CD4-positive, CD25-positive, alpha-beta regulatory T cell (primary cell): ENCODE measurements around the gene BICRA. TPM values are rescaled to one million over a fixed set of nuclear protein-coding genes. Genes with fewer than 3 reads are reported as not detected.
"Not testable (repeated sequence)": the region's sequence is repeated elsewhere in the genome, so short reads cannot be mapped to it uniquely, and the experiment has no call there.

Experiments used
- ATAC-seq, 2 donors: fragments of 150-1000 bp; cut with Tn5 transposase; one replicate each; pipeline ENCODE4 v1.10.0; 2021; ENCODE audit warnings: low read depth in 2 of 2, moderate number of reproducible peaks in 2 of 2, moderate library complexity in 1 of 2
- DNase-seq, 3 donors: peaks; one replicate each; pipeline versions ENCODE4 v3.0.0 to v3.0.0-alpha.2; 2012 to 2022; ENCODE audit warnings: mixed read lengths in 1 of 3
- H3K27ac ChIP-seq: one replicate; pipeline ENCODE4 v1.7.0; 2013; ENCODE audit warnings: mild to moderate bottlenecking, low read length; ENCODE audit not compliant: insufficient read depth, poor library complexity, severe bottlenecking
- H3K27me3 ChIP-seq: one replicate; pipeline ENCODE4 v1.7.0; 2013; ENCODE audit warnings: low read length; ENCODE audit not compliant: control insufficient read depth, insufficient read depth
- H3K36me3 ChIP-seq: one replicate; pipeline ENCODE4 v1.7.0; 2013; ENCODE audit warnings: mild to moderate bottlenecking, low read length, moderate library complexity; ENCODE audit not compliant: control insufficient read depth, insufficient read depth
- H3K4me1 ChIP-seq: 2 replicates; pipeline ENCODE4 v1.7.0; 2013; ENCODE audit warnings: mild to moderate bottlenecking, low read length; ENCODE audit not compliant: insufficient read depth, control insufficient read depth, poor library complexity, severe bottlenecking
- H3K4me3 ChIP-seq: one replicate; pipeline ENCODE4 v1.7.0; 2013; ENCODE audit warnings: low read depth, mild to moderate bottlenecking, low read length, moderate library complexity
- H3K9me3 ChIP-seq, 2 experiments: 1 replicate in 1 of 2; 2 replicates in 1 of 2; pipeline ENCODE4 v1.7.0; 2013; ENCODE audit warnings: low read length in 2 of 2, mild to moderate bottlenecking in 1 of 2, moderate library complexity in 1 of 2; ENCODE audit not compliant: control insufficient read depth in 2 of 2
- H3K27ac Mint-ChIP-seq, 3 donors: one replicate each; pipeline ENCODE4 v1.8.0; 2020 to 2022; ENCODE audit warnings: mild to moderate bottlenecking in 3 of 3, mixed read lengths in 3 of 3, moderate library complexity in 2 of 3
- H3K27me3 Mint-ChIP-seq: one replicate; pipeline ENCODE4 v1.8.0; 2022; ENCODE audit warnings: mild to moderate bottlenecking, mixed read lengths
- H3K36me3 Mint-ChIP-seq: one replicate; pipeline ENCODE4 v1.8.0; 2020; ENCODE audit warnings: mixed read lengths
- H3K4me1 Mint-ChIP-seq, 4 donors: one replicate each; pipeline ENCODE4 v1.8.0; 2020 to 2022; ENCODE audit warnings: mixed read lengths in 4 of 4, mild to moderate bottlenecking in 1 of 4
- H3K4me3 Mint-ChIP-seq, 4 donors: one replicate each; pipeline ENCODE4 v1.8.0; 2020 to 2022; ENCODE audit warnings: mild to moderate bottlenecking in 4 of 4, mixed read lengths in 4 of 4, moderate library complexity in 3 of 4
- H3K9me3 Mint-ChIP-seq, 7 donors: one replicate each; pipeline ENCODE4 v1.8.0; 2020 to 2022; ENCODE audit warnings: mixed read lengths in 7 of 7, mild to moderate bottlenecking in 3 of 7, moderate library complexity in 2 of 7
- polyA plus RNA-seq, 4 donors: library from polyadenylated mRNA; unstranded; fragments of 300-500 nt; fragmentation: Illumina TruSeq; gene quantifications; one replicate each; pipeline ENCODE4 v1.2.3, GENCODE V29; 2021
- total RNA-seq: library from RNA; stranded (reverse); gene quantifications from one replicate; pipeline ENCODE4 v1.2.3, GENCODE V29; 2022

Gene BICRA
- total and polyA plus RNA-seq, 5 donors from 2014 or later: 0.25 to 43.8 (median 0.52) TPM

DNA sequence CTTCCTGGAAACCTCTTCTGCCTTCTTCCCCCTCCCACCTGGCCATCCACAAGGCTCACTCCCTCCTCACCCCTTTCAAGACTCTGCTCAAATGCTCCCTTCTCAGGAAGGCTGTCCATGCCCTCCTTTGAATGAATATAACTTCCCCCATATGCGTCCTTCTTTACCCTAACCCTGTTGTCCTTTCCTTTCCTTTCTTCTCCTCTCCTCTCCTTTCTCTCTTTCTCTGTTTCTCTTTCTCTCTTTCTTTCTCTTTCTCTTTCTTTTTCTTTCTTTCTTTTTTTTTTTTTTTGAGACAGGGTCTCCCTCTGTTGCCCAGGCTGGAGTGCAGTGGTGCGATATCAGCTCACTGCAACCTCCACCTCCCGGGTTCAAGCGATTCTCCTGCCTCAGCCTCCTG, 119.4 kb downstream of the BICRA start:
- ATAC-seq, H3K4me3 Mint-ChIP-seq, DNase-seq, H3K4me3 ChIP-seq, H3K9me3 Mint-ChIP-seq, H3K36me3 ChIP-seq, H3K27ac ChIP-seq, H3K9me3 ChIP-seq, H3K27me3 ChIP-seq, H3K27ac Mint-ChIP-seq, H3K36me3 Mint-ChIP-seq: not testable (repeated sequence)
- peaks cover 46% of the 10 kb centered on the region for H3K27me3 Mint-ChIP-seq
- H3K4me1 ChIP-seq: peaks cover 14% of the 10 kb centered on the region
- peaks cover 0 to 21% (median 9%) of the 10 kb centered on the region in 4 donors for H3K4me1 Mint-ChIP-seq

DNA sequence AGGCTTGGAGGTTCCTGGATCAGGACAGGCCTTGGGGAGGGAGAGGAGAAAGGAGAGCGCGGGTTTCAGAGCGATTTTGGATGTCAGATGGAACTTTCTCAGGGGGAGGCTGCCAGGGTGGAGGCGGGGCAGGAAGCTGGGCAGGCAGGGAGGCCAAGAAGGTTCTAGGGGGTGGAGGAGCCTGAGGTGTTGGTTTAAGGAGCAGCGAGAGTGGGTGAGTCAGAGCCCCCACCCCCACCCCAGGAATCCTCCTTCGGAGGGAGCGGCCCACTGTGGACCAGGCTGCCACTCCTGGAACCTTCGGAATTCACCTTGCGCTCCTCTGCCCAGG, 120.5 kb downstream of the BICRA start:
- Histone ChIP-seq H3K27me3 (peaks cover 4% of the 10 kb centered on the region), H3K9me3 (no peaks in the 10 kb centered on the region), H3K4me3 (no peak overlapping the region), H3K36me3 (no peaks in the 10 kb centered on the region), H3K4me1 (peaks cover 14% of the 10 kb centered on the region), H3K27ac (no peak overlapping the region)
- ATAC-seq: no peak
- H3K4me3 Mint-ChIP-seq: peak overlapping the region in 1 of 4 donors; percentile 66
- H3K27me3 Mint-ChIP-seq: peaks cover 53% of the 10 kb centered on the region
- peaks cover 0 to 3% (median 0%) of the 10 kb centered on the region in 7 donors for H3K9me3 Mint-ChIP-seq
- peaks cover 0 to 21% (median 9%) of the 10 kb centered on the region in 4 donors for H3K4me1 Mint-ChIP-seq
- H3K27ac Mint-ChIP-seq: no peak overlapping the region
- DNase-seq: no peak
- no peaks in the 10 kb centered on the region for H3K36me3 Mint-ChIP-seq

DNA sequence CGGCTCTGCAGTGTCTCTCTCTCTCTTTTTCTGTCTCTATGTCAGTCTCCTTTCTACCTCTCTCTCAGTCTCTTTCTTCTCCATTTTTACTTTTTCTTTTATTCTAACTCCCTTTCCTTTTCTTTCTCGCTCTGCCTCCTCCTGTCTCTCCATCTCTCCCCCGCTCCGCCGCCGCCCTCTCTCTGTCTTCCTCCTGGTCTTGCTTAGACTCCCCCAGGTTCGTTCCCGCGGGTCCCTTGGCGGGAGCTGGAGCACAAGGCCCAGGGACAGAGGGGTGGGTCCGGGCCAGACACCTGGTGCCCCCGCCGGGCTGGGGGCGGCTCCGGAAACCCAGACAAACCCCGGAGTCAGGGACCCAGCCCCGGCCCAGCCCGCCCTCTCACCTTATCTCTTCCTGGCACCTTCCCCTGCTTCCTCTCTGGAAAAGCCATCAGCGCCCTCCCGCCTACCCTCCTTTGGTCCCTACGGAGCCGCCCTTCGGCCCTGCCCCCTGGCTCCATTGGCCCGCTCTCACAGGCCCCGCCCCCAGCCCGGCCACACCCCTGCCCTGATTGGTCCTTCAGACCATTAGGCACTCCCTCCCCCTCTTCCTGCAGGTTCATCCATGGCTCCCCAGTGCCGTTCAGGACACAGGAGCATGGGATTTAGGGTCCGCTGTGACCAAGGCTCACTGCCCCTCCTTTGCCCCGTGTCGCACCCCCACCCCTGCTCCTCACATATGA, 121.0 kb downstream of the BICRA start:
- Histone ChIP-seq H3K4me3 (no peak overlapping the region), H3K27ac (no peak overlapping the region), H3K27me3 (peaks cover 4% of the 10 kb centered on the region), H3K4me1 (peaks cover 14% of the 10 kb centered on the region), H3K9me3 (no peaks in the 10 kb centered on the region), H3K36me3 (no peaks in the 10 kb centered on the region)
- Mint-ChIP-seq H3K4me1 (peaks cover 0 to 21% (median 9%) of the 10 kb centered on the region in 4 donors), H3K9me3 (peaks cover 0 to 3% (median 0%) of the 10 kb centered on the region in 7 donors), H3K27ac (no peak overlapping the region), H3K27me3 (peaks cover 53% of the 10 kb centered on the region), H3K4me3 (peak overlapping the region in 3 of 4 donors; percentile 41 to 66 (median 61)), H3K36me3 (no peaks in the 10 kb centered on the region)
- DNase-seq: peak in 1 of 3 donors; percentile 35
- ATAC-seq: no peak

DNA sequence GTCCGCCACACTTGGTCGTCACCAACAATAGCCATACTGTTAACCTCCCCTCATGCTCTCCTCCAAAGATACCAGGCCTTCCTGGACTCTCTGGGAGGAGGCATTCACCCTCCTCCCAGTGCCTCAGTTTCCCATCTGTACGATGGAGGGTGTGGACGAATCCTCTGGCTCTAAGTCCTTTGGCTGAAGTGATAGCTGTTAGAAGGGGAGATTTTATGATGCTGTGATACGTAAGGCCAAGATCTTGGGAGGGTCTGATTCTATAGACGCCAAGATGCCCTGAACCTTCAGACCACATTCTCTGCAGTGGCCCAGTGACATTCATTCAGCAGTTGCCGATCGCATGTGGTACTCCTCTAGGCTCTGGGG, 121.6 kb downstream of the BICRA start:
- ATAC-seq: no peak
- H3K27me3 ChIP-seq: peaks cover 4% of the 10 kb centered on the region

GRCh38 chr19:47730910-47731309, 122.0 kb downstream of the BICRA start:
- Histone ChIP-seq H3K9me3 (no peaks in the 10 kb centered on the region), H3K4me1 (peaks cover 14% of the 10 kb centered on the region), H3K36me3 (no peaks in the 10 kb centered on the region), H3K27me3 (peaks cover 4% of the 10 kb centered on the region), H3K27ac (no peak overlapping the region), H3K4me3 (no peak overlapping the region)
- DNase-seq: no peak
- H3K27me3 Mint-ChIP-seq: peaks cover 53% of the 10 kb centered on the region
- peaks cover 0 to 3% (median 0%) of the 10 kb centered on the region in 7 donors for H3K9me3 Mint-ChIP-seq
- peaks cover 0 to 21% (median 9%) of the 10 kb centered on the region in 4 donors for H3K4me1 Mint-ChIP-seq
- no peaks in the 10 kb centered on the region for H3K36me3 Mint-ChIP-seq
- H3K4me3 Mint-ChIP-seq: no peak overlapping the region
- ATAC-seq: no peak
- H3K27ac Mint-ChIP-seq: no peak overlapping the region

More for the DNA sequence above, 121.6 kb downstream of the BICRA start:
- Histone ChIP-seq H3K36me3 (no peaks in the 10 kb centered on the region), H3K27ac (no peak overlapping the region), H3K4me3 (no peak overlapping the region), H3K9me3 (no peaks in the 10 kb centered on the region), H3K4me1 (peaks cover 14% of the 10 kb centered on the region)
- peaks cover 53% of the 10 kb centered on the region for H3K27me3 Mint-ChIP-seq
- H3K27ac Mint-ChIP-seq: no peak overlapping the region
- H3K4me3 Mint-ChIP-seq: peak overlapping the region in 1 of 4 donors; percentile 61
- peaks cover 0 to 3% (median 0%) of the 10 kb centered on the region in 7 donors for H3K9me3 Mint-ChIP-seq
- H3K4me1 Mint-ChIP-seq: peaks cover 0 to 21% (median 9%) of the 10 kb centered on the region in 4 donors
- DNase-seq: no peak
- H3K36me3 Mint-ChIP-seq: no peaks in the 10 kb centered on the region

DNA sequence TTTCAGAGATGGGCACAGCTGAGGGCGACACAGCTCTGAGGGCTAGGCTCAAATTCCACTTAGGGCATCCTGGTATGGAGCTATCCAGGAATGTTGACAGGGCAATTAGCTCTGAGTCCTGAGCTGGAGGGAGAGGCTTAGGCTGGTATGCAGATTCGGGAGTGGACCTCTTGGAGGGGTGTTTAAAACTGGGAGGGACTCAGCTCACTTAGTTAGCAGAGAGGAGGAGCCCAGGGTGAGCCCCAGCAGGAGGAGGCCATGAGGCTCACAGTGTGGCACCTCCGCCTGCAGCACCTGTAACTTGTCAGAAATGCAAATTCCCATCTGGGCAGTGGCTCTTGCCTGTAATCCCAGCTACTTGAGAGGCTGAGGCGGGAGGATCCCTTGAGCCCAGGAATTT, 126.2 kb downstream of the BICRA start:
- Mint-ChIP-seq H3K36me3 (no peaks in the 10 kb centered on the region), H3K4me3 (no peak overlapping the region), H3K4me1 (peaks cover 0 to 13% (median 3%) of the 10 kb centered on the region in 4 donors), H3K27me3 (peaks cover 24% of the 10 kb centered on the region), H3K27ac (no peak overlapping the region), H3K9me3 (peaks cover 0 to 3% (median 0%) of the 10 kb centered on the region in 7 donors)
- Histone ChIP-seq H3K36me3 (no peaks in the 10 kb centered on the region), H3K4me1 (peaks cover 1% of the 10 kb centered on the region), H3K9me3 (no peaks in the 10 kb centered on the region), H3K4me3 (no peak overlapping the region), H3K27ac (no peak overlapping the region), H3K27me3 (no peaks in the 10 kb centered on the region)
- DNase-seq (no peak), ATAC-seq (no peak)

GRCh38 chr19:47740866-47741519, 132.1 kb downstream of the BICRA start:
- Mint-ChIP-seq H3K4me1 (peaks cover 0 to 18% (median 11%) of the 10 kb centered on the region in 4 donors), H3K27ac (no peak overlapping the region)

More at GRCh38 chr19:47740866-47741519, 132.1 kb downstream of the BICRA start:
- Histone ChIP-seq H3K27me3 (no peaks in the 10 kb centered on the region), H3K36me3 (no peaks in the 10 kb centered on the region), H3K4me3 (no peak overlapping the region), H3K27ac (no peak overlapping the region), H3K9me3 (no peaks in the 10 kb centered on the region), H3K4me1 (peaks cover 21% of the 10 kb centered on the region)
- DNase-seq (no peak), ATAC-seq (no peak)
- Mint-ChIP-seq H3K36me3 (no peaks in the 10 kb centered on the region), H3K9me3 (no peaks in the 10 kb centered on the region), H3K27me3 (no peaks in the 10 kb centered on the region), H3K4me3 (no peak overlapping the region)
